Heart left ventricle (tissue), 16 donors: ENCODE data around the gene PLEKHA6. TPM values are rescaled to one million over a fixed set of nuclear protein-coding genes. Genes with fewer than 3 reads are reported as not detected.
A peak's percentile ranks its signal among the peaks of the same experiment; 100 is the strongest.

Source experiments
- ATAC-seq, 4 donors: fragments of 200-7000 bp; cut with Tn5 transposase; one replicate each; pipeline ENCODE4 v1.9.1; 2020 to 2022; ENCODE audit warnings: moderate library complexity in 4 of 4, mild to moderate bottlenecking in 3 of 4, moderate number of reproducible peaks in 1 of 4
- DNase-seq, 5 donors: peaks; one replicate each; pipeline ENCODE4 v3.0.0-alpha.2; 2020
- H3K27ac ChIP-seq, 12 donors: fragments of 200-600 bp; sonication (generic) in 4 of 12; one replicate each; pipeline versions ENCODE4 v1.5.0 to v1.8.0; 2016 to 2022; ENCODE audit warnings: mild to moderate bottlenecking in 2 of 12
- H3K27me3 ChIP-seq, 9 donors: fragments of 200-600 bp; sonication (generic) in 2 of 9; one replicate each; pipeline versions ENCODE4 v1.5.1 to v1.8.0; 2016 to 2022; ENCODE audit warnings: mild to moderate bottlenecking in 3 of 9
- H3K36me3 ChIP-seq, 9 donors: fragments of 200-600 bp; sonication (generic) in 2 of 9; one replicate each; pipeline versions ENCODE4 v1.5.0 to v1.8.0; 2018 to 2022; ENCODE audit warnings: mild to moderate bottlenecking in 2 of 9
- H3K4me1 ChIP-seq, 12 donors: fragments of 200-600 bp; sonication (generic) in 4 of 12; one replicate each; pipeline versions ENCODE4 v1.5.0 to v1.8.0; 2016 to 2022; ENCODE audit warnings: mild to moderate bottlenecking in 3 of 12
- H3K4me3 ChIP-seq, 12 donors: fragments of 200-600 bp; sonication (generic) in 4 of 12; one replicate each; pipeline versions ENCODE4 v1.5.0 to v1.8.0; 2017 to 2022; ENCODE audit warnings: mild to moderate bottlenecking in 9 of 12, moderate library complexity in 4 of 12
- H3K9me3 ChIP-seq, 12 donors: fragments of 200-600 bp; sonication (generic) in 4 of 12; one replicate each; pipeline versions ENCODE4 v1.5.0 to v1.8.0; 2016 to 2022; ENCODE audit warnings: mild to moderate bottlenecking in 1 of 12
- POLR2A ChIP-seq, 2 donors: fragments of 450-650 bp; IDR thresholded peaks; one replicate each; pipeline ENCODE4 v1.6.1; 2017; ENCODE audit warnings: antibody characterized with exemption in 2 of 2, mild to moderate bottlenecking in 2 of 2, moderate library complexity in 2 of 2
- WGBS, 4 donors: extraction: QIAGEN DNeasy Blood & Tissue Kit in 2 of 4; methylation state at CpG; one replicate each; pipeline versions ENCODE4 v1.1.5 to v1.1.7; 2013 to 2018; 5-methylcytosine and 5-hydroxymethylcytosine counted together
- intact Hi-C, 10 donors: fragments of 100-400 bp; cut with DNase I; formaldehyde crosslinking; loops; one replicate each; pipeline versions ENCODE4 v1.11.1 to v1.14.2; 2022
- polyA plus RNA-seq, 2 donors: library from polyadenylated mRNA; stranded (reverse); fragments of 200-250 nt; gene quantifications; one replicate each; pipeline ENCODE4 v1.2.3, GENCODE V29; 2013
- total RNA-seq, 9 donors: library from RNA; depleted of rRNA in 2 of 9; stranded (reverse); fragments of >200 nt in 2 of 9; fragmentation: NEBNext Ultra II Directional in 3 of 9; extraction: Animal tissue kit (Norgen Biotek cat#: 25700) in 3 of 9; gene quantifications; one replicate each; pipeline versions ENCODE4 v1.1.0 to v1.2.4, GENCODE V29; 2016 to 2023
- TF ChIP-seq, protein P1 (sequence below), 12 donors: fragments of 200-600 bp; sonication (generic) in 4 of 12; IDR thresholded peaks; one replicate each; pipeline versions ENCODE4 v1.5.0 to v1.8.0; 2018 to 2022; ENCODE audit warnings: antibody characterized with exemption in 12 of 12, mild to moderate bottlenecking in 5 of 12
- donor health status: ischemic (EF 13 %, LVEDD 7.1; RV severe dilation, severe dysfunction).
- donor health status: healthy with polysubstance abuse.
- donor health status: DM: no; HTN: yes; CAD: no.
- donor health status: DM: no; HTN: no; CAD: no.
- donor health status: ischemic (EF 25% LVEDD 6.9; RV normal size, moderate dysfunction).
- donor health status: ischemic (EF 25% LVEDD 5.7; RV mildly dilated, moderate dysfunction).
- donor health status: healthy.
- donor health status: DM: yes; HTN: yes; CAD: no.
- donor health status: ischemic (EF 35%, LVEDD 5.7; RV mildly dilated, moderate dysfunction).
- donor health status: nonischemic (EF 11% LVEDD 7.7; RV severe dilation, severe dysfunction).
- donor health status: DM: yes; HTN: yes; CAD: no.
- donor health status: PGD.
- donor health status: ischemic (EF 29% LVEDD 5.4; RV normal size, mild dysfunction).
- donor health status: nonischemic (EF 23%, LVEDD 6.1; RV moderate dilation, normal function).

PLEKHA6 gene
- total and polyA plus RNA-seq, 11 donors = 5.2 to 33.2 (median 18.9) TPM

GRCh38 chr1:204198348-204199340, 161.1 kb downstream of the PLEKHA6 start:
- TF ChIP-seq, protein P1, sequence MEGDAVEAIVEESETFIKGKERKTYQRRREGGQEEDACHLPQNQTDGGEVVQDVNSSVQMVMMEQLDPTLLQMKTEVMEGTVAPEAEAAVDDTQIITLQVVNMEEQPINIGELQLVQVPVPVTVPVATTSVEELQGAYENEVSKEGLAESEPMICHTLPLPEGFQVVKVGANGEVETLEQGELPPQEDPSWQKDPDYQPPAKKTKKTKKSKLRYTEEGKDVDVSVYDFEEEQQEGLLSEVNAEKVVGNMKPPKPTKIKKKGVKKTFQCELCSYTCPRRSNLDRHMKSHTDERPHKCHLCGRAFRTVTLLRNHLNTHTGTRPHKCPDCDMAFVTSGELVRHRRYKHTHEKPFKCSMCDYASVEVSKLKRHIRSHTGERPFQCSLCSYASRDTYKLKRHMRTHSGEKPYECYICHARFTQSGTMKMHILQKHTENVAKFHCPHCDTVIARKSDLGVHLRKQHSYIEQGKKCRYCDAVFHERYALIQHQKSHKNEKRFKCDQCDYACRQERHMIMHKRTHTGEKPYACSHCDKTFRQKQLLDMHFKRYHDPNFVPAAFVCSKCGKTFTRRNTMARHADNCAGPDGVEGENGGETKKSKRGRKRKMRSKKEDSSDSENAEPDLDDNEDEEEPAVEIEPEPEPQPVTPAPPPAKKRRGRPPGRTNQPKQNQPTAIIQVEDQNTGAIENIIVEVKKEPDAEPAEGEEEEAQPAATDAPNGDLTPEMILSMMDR (IDR thresholded peaks at IDR 0.05) = peak in 1 of 12 donors; percentile 15
- no peak for TF ChIP-seq POLR2A (IDR thresholded peaks at IDR 0.05)
- H3K4me1 ChIP-seq = peaks cover 0 to 18% (median 0%) of the 10 kb centered on the region in 12 donors
- WGBS, 4 donors = 48 to 55% (median 51%) methylated on average over 15 to 18 of the region's 18 CpGs
- no peaks in the 10 kb centered on the region for H3K36me3 ChIP-seq
- intact Hi-C loops = no loop called here
- peak overlapping the region in 3 of 12 donors; percentile 13 to 50 (median 20) for H3K27ac ChIP-seq
- no peaks in the 10 kb centered on the region for H3K9me3 ChIP-seq
- no peak overlapping the region for H3K4me3 ChIP-seq
- H3K27me3 ChIP-seq = peaks cover 0 to 5% (median 0%) of the 10 kb centered on the region in 9 donors
- ATAC-seq (peak; percentile 34 to 79 (median 68)), DNase-seq (peak in 2 of 5 donors; percentile 13 to 42)

- peaks cover 0 to 18% (median 0%) of the 10 kb centered on the region in 12 donors for H3K4me1 ChIP-seq
- H3K9me3 ChIP-seq = no peaks in the 10 kb centered on the region
- 88 to 91% (median 90%) methylated on average over 5 of the region's 5 CpGs for WGBS, 4 donors
- ATAC-seq = no peak
- no peak overlapping the region for H3K27ac ChIP-seq
- H3K36me3 ChIP-seq = no peaks in the 10 kb centered on the region
- H3K27me3 ChIP-seq = peaks cover 0 to 10% (median 0%) of the 10 kb centered on the region in 9 donors
- TF ChIP-seq POLR2A (IDR thresholded peaks at IDR 0.05) = no peak
- TF ChIP-seq, protein P1 (IDR thresholded peaks at IDR 0.05) = no peak
- H3K4me3 ChIP-seq = no peak overlapping the region
- intact Hi-C loops = no loop called here
- no peak for DNase-seq
These were observed 162.7 kb downstream of the PLEKHA6 start for GRCh38 chr1:204197068-204197467.

GRCh38 chr1:204196068-204196795, 163.5 kb downstream of the PLEKHA6 start, which contains the start of gene KISS1:
Gene KISS1 (minus strand): TSS chr1:204196491. CDS start chr1:204192876, 3,615 bp downstream.
- H3K4me1 ChIP-seq = peaks cover 0 to 18% (median 0%) of the 10 kb centered on the region in 12 donors
- ATAC-seq = no peak
- no peak for DNase-seq
- H3K9me3 ChIP-seq = no peaks in the 10 kb centered on the region
- 62 to 70% (median 64%) methylated on average over 16 to 18 of the region's 18 CpGs for WGBS, 4 donors
- no peak within 1 kb of the TSS for H3K4me3 ChIP-seq
- no peaks in the 10 kb centered on the region for H3K36me3 ChIP-seq
- TF ChIP-seq, protein P1 (IDR thresholded peaks at IDR 0.05) = no peak
- no peak for TF ChIP-seq POLR2A (IDR thresholded peaks at IDR 0.05)
- no peak within 1 kb of the TSS for H3K27ac ChIP-seq
- intact Hi-C loops = no loop called here
- H3K27me3 ChIP-seq = peaks cover 0 to 17% (median 0%) of the 10 kb centered on the region in 9 donors
